SIG-M5 treated with dmso at 0.1 percent for 504 hours (cell line): Measurements from ENCODE around the gene IL1R1.
A peak's percentile ranks its signal among the peaks of the same experiment; 100 is the strongest.

Experiments
- DNase-seq: peaks from one replicate; lab custom pipeline; 2025; ENCODE audit not compliant: unreplicated experiment; lab: John Stamatoyannopoulos, UW

IL1R1 gene

GRCh38 chr2:102194609-102195268 is 52.2 kb downstream of the IL1R1 start:
- DNase-seq, result no peak

GRCh38 chr2:102197389-102198137 is 55.0 kb downstream of the IL1R1 start:
- no peak for DNase-seq

- DNase-seq, result no peak
Observed at GRCh38 chr2:102200539-102200938, 58.0 kb downstream of the IL1R1 start.

GRCh38 chr2:102204638-102205037 is 62.1 kb downstream of the IL1R1 start:
- DNase-seq, result no peak

GRCh38 chr2:102206666-102207341 is 64.3 kb downstream of the IL1R1 start:
- DNase-seq, result no peak

- DNase-seq, result no peak
Observed at GRCh38 chr2:102208774-102209173, 66.2 kb downstream of the IL1R1 start.

- DNase-seq, result no peak
Observed at GRCh38 chr2:102209474-102209873, 66.9 kb downstream of the IL1R1 start.

GRCh38 chr2:102217032-102217431 is 74.5 kb downstream of the IL1R1 start:
- DNase-seq, result no peak

GRCh38 chr2:102224824-102225739 is 82.5 kb downstream of the IL1R1 start:
- DNase-seq, result peak; percentile 32

- no peak for DNase-seq
Observed at GRCh38 chr2:102226171-102226570, 83.6 kb downstream of the IL1R1 start.

GRCh38 chr2:102226612-102227391 is 84.3 kb downstream of the IL1R1 start:
- DNase-seq, result no peak

- no peak for DNase-seq
Observed at GRCh38 chr2:102229141-102229769, 86.7 kb downstream of the IL1R1 start.
